ENCODE measurements around the gene MYO1C.
"Not testable (repeated sequence)": the region's sequence is repeated elsewhere in the genome, so short reads cannot be mapped to it uniquely, and the experiment has no call there.

The MYO1C gene

DNA sequence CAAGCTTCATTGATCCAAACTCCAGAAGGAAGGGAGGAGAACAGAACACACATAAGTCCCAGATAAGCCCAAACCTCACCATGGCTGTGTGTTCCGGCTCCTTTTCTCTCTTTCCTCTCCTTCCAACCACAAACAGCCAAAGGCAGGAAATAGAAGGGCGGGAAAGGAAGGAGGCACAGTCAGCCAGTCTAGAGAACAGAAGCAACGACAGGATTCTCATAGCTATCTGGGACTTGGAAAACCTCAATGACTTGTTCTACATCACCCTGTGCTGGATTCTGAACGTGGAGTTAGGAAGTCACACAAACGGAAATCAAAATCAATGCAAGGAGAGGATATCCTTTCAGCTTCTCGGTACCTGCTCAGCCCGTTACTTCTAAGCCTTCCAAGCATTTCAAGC lies 45.4 kb downstream of the MYO1C start:
- no peaks in the 10 kb centered on the region for H3K9me3 ChIP-seq (ENCODE audit: low read depth, low read length)
- H3K36me3 ChIP-seq (ENCODE audit: insufficient read depth, low read length): peaks cover 17% of the 10 kb centered on the region; the same call in 1 of the 2 replicates
- no peak for TF ChIP-seq POLR2AphosphoS5 (IDR thresholded peaks at IDR 0.05; ENCODE audit: borderline replicate concordance, low read depth, low read length)
- no peak for TF ChIP-seq EZH2 (IDR thresholded peaks at IDR 0.05)
- no peak for TF ChIP-seq FOXP2 (optimal IDR thresholded peaks at IDR 0.05; ENCODE audit: control extremely low read depth, extremely low read length, insufficient read depth)

GRCh38 chr17:1446201-1446600 lies 46.3 kb downstream of the MYO1C start:
- DNase-seq (ENCODE audit: low read depth, low spot score): no peak
- peaks cover 17% of the 10 kb centered on the region; the same call in 1 of the 2 replicates for H3K36me3 ChIP-seq (ENCODE audit: insufficient read depth, low read length)

More for the DNA sequence above, 45.4 kb downstream of the MYO1C start:
- Histone ChIP-seq H3K27ac (peak overlapping the region; percentile 95), H3K9ac (ENCODE audit: insufficient read length) (peak overlapping the region; percentile 48), H3K4me3 (peak overlapping the region; percentile 59)
- peak; percentile 60 for DNase-seq (ENCODE audit: low read depth, low spot score)

GRCh38 chr17:1445695-1446094 lies 46.8 kb downstream of the MYO1C start:
- Histone ChIP-seq H3K36me3 (ENCODE audit: insufficient read depth, low read length) (peaks cover 17% of the 10 kb centered on the region; the same call in 1 of the 2 replicates), H3K27ac (0 out of 2 replicates have a peak overlapping the region, but pooled peaks have one; percentile 12)
- not testable (repeated sequence) for H3K9me3 ChIP-seq (ENCODE audit: low read depth, low read length); DNase-seq (ENCODE audit: low read depth, low spot score); H3K4me3 ChIP-seq; H3K9ac ChIP-seq (ENCODE audit: insufficient read length)

More at GRCh38 chr17:1446201-1446600, 46.3 kb downstream of the MYO1C start:
- TF ChIP-seq FOXP2 (optimal IDR thresholded peaks at IDR 0.05; ENCODE audit: control extremely low read depth, extremely low read length, insufficient read depth) (no peak), POLR2AphosphoS5 (IDR thresholded peaks at IDR 0.05; ENCODE audit: borderline replicate concordance, low read depth, low read length) (no peak), EZH2 (IDR thresholded peaks at IDR 0.05) (no peak)
- no peaks in the 10 kb centered on the region for H3K9me3 ChIP-seq (ENCODE audit: low read depth, low read length)
- H3K9ac ChIP-seq (ENCODE audit: insufficient read length): no peak overlapping the region
- H3K4me3 ChIP-seq: no peak overlapping the region
- H3K27ac ChIP-seq: peak overlapping the region; percentile 12; the same call in 1 of the 2 replicates

DNA sequence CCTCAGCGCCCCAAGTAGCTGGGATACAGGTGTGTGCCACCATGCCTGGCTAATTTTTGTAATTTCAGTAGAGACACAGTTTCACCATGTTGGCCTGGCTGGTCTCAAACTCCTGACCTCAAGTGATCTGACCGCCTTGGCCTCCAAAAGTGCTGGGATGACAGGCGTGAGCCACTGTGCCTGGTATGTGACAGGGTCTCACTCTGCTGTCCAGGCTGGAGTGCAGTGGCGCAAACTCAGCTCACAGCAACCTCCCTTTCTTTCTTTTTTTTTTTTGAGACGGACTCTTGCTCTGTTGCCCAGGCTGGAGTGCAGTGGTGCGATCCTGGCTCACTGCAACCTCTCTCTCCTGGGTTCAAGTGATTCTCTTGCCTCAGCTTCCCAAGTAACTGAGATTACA lies 49.8 kb downstream of the MYO1C start:
- not testable (repeated sequence) for DNase-seq (ENCODE audit: low read depth, low spot score); H3K27ac ChIP-seq; H3K36me3 ChIP-seq (ENCODE audit: insufficient read depth, low read length); H3K9me3 ChIP-seq (ENCODE audit: low read depth, low read length); H3K4me3 ChIP-seq; H3K9ac ChIP-seq (ENCODE audit: insufficient read length)

- Histone ChIP-seq H3K9me3 (ENCODE audit: low read depth, low read length) (no peaks in the 10 kb centered on the region), H3K4me3 (no peak overlapping the region), H3K9ac (ENCODE audit: insufficient read length) (no peak overlapping the region), H3K36me3 (ENCODE audit: insufficient read depth, low read length) (peaks cover 7% of the 10 kb centered on the region; the same call in 1 of the 2 replicates), H3K27ac (no peak overlapping the region)
- no peak for DNase-seq (ENCODE audit: low read depth, low spot score)
- no peak for TF ChIP-seq EZH2 (IDR thresholded peaks at IDR 0.05)
- TF ChIP-seq FOXP2 (optimal IDR thresholded peaks at IDR 0.05; ENCODE audit: control extremely low read depth, extremely low read length, insufficient read depth): no peak
- TF ChIP-seq POLR2AphosphoS5 (IDR thresholded peaks at IDR 0.05; ENCODE audit: borderline replicate concordance, low read depth, low read length): no peak
Measured at GRCh38 chr17:1442187-1442586, 50.3 kb downstream of the MYO1C start.

- H3K27ac ChIP-seq: no peak overlapping the region
- TF ChIP-seq POLR2AphosphoS5 (IDR thresholded peaks at IDR 0.05; ENCODE audit: borderline replicate concordance, low read depth, low read length) (no peak), EZH2 (IDR thresholded peaks at IDR 0.05) (no peak), FOXP2 (optimal IDR thresholded peaks at IDR 0.05; ENCODE audit: control extremely low read depth, extremely low read length, insufficient read depth) (no peak)
Measured at GRCh38 chr17:1440921-1441320, 51.6 kb downstream of the MYO1C start.

DNA sequence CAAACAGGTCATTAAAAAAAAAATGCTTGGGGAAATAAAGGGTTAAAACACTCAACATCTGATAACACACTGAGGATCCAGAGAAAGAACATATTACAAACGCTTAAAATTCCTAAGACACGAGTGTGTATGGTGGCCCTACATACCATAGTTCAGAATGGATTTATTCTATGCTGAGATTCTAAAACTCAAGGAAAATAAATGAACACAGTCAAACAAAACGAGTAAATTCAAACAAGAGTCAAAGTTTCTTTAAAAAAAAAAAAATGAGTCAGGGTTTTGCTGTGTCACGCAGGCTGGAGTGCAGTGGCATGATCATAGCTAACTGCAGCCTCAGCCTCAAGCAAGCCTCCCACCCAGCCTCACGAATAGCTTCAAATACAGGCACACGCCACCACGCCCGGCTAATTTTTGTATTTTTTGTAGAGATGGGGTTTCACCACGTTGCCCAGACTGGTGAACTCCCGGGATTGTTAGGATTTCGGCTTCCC lies 53.8 kb downstream of the MYO1C start:
- Histone ChIP-seq H3K36me3 (ENCODE audit: insufficient read depth, low read length) (peaks cover 38% of the 10 kb centered on the region), H3K9ac (ENCODE audit: insufficient read length) (no peak overlapping the region), H3K9me3 (ENCODE audit: low read depth, low read length) (no peaks in the 10 kb centered on the region), H3K4me3 (no peak overlapping the region), H3K27ac (peak overlapping the region; percentile 64; the same call in 1 of the 2 replicates)
- DNase-seq (ENCODE audit: low read depth, low spot score): no peak
- TF ChIP-seq POLR2AphosphoS5 (IDR thresholded peaks at IDR 0.05; ENCODE audit: borderline replicate concordance, low read depth, low read length) (no peak), FOXP2 (optimal IDR thresholded peaks at IDR 0.05; ENCODE audit: control extremely low read depth, extremely low read length, insufficient read depth) (no peak), EZH2 (IDR thresholded peaks at IDR 0.05) (no peak)

More at GRCh38 chr17:1440921-1441320, 51.6 kb downstream of the MYO1C start:
- H3K36me3 ChIP-seq (ENCODE audit: insufficient read depth, low read length): peaks cover 16% of the 10 kb centered on the region
- no peak overlapping the region for H3K9ac ChIP-seq (ENCODE audit: insufficient read length)
- H3K9me3 ChIP-seq (ENCODE audit: low read depth, low read length): no peaks in the 10 kb centered on the region
- no peak for DNase-seq (ENCODE audit: low read depth, low spot score)
- H3K4me3 ChIP-seq: no peak overlapping the region

- no peak for DNase-seq (ENCODE audit: low read depth, low spot score)
- no peak for TF ChIP-seq FOXP2 (optimal IDR thresholded peaks at IDR 0.05; ENCODE audit: control extremely low read depth, extremely low read length, insufficient read depth)
- no peak for TF ChIP-seq EZH2 (IDR thresholded peaks at IDR 0.05)
- TF ChIP-seq POLR2AphosphoS5 (IDR thresholded peaks at IDR 0.05; ENCODE audit: borderline replicate concordance, low read depth, low read length): no peak
- no peak overlapping the region for H3K4me3 ChIP-seq
- peaks cover 58% of the 10 kb centered on the region for H3K36me3 ChIP-seq (ENCODE audit: insufficient read depth, low read length)
- no peaks in the 10 kb centered on the region for H3K9me3 ChIP-seq (ENCODE audit: low read depth, low read length)
- H3K27ac ChIP-seq: no peak overlapping the region
- no peak overlapping the region for H3K9ac ChIP-seq (ENCODE audit: insufficient read length)
Measured at GRCh38 chr17:1435326-1435725, 57.2 kb downstream of the MYO1C start.

- DNase-seq (ENCODE audit: low read depth, low spot score): no peak
- Histone ChIP-seq H3K4me3 (no peak overlapping the region), H3K9ac (ENCODE audit: insufficient read length) (no peak overlapping the region), H3K36me3 (ENCODE audit: insufficient read depth, low read length) (peaks cover 64% of the 10 kb centered on the region), H3K9me3 (ENCODE audit: low read depth, low read length) (no peaks in the 10 kb centered on the region), H3K27ac (no peak overlapping the region)
- no peak for TF ChIP-seq EZH2 (IDR thresholded peaks at IDR 0.05)
- no peak for TF ChIP-seq FOXP2 (optimal IDR thresholded peaks at IDR 0.05; ENCODE audit: control extremely low read depth, extremely low read length, insufficient read depth)
- no peak for TF ChIP-seq POLR2AphosphoS5 (IDR thresholded peaks at IDR 0.05; ENCODE audit: borderline replicate concordance, low read depth, low read length)
Measured at GRCh38 chr17:1434150-1434549, 58.3 kb downstream of the MYO1C start.

Data from SK-N-MC (cell line).